Amniotic stem cell (primary cell): ENCODE data around the gene LYRM7.
"Not testable (repeated sequence)": the region's sequence is repeated elsewhere in the genome, so short reads cannot be mapped to it uniquely, and the experiment has no call there.

ENCODE experiments used
- DNase-seq: peaks from one replicate; lab custom pipeline; 2025; lab: John Stamatoyannopoulos, UW

LYRM7 gene

DNA sequence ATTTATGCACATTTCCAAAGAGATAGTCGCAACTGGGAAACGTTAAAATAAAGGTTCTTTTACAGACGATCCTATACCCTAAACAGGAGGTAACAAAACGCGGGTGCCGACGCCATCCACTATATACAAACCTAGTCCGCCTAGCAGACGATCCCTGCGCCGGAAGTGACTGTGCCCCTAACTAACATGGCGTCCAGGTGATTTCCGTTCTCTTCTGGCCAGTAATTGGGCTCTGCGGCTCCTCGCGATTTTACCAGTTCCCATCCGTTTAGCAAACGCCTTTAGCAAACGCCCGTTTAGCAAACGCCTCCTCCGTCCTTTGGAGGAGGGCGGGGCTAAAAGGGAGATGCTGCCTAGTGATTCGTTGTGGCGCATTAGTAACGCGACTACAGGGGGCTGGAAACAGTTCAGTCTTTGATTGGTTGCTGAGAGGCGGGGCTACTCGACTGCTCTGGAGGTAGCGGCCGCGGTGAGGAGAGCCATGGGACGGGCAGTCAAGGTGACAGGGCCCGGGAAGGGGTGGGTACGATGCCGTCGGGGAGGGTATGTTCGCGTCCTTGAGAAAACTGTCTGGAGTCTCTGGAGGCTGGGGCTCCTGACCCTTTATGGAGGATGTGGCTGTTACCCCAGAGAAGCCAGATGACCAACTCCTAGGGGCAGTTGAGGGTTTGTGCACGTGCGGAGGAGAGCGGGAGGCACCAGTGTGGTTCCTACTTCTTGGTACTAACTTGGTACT lies at the start of gene LYRM7:
Gene LYRM7, plus strand, starts transcription at position 405 of the 736 bp plus-strand sequence. Its CDS starts 77 bp downstream, at position 482.
- peak; percentile 98 for DNase-seq

DNA sequence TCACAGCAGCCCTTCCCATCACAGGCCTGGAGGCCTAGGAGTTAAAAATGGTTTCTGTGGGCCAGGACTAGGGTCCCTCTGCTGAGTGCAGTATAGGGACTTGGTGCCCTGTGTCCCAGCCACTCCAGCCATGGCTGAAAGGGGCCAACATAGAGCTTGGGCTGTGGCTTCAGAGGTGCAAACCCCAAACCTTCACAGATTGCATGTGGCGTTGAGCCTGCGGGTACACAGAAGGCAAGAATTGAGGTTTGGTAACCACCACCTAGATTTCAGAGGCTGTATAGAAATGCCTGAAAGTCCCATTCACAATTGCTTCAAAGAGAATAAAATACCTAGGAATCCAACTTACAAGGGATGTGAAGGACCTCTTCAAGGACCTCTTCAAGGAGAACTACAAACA lies 43.5 kb upstream of the LYRM7 start:
- not testable (repeated sequence) for DNase-seq

DNA sequence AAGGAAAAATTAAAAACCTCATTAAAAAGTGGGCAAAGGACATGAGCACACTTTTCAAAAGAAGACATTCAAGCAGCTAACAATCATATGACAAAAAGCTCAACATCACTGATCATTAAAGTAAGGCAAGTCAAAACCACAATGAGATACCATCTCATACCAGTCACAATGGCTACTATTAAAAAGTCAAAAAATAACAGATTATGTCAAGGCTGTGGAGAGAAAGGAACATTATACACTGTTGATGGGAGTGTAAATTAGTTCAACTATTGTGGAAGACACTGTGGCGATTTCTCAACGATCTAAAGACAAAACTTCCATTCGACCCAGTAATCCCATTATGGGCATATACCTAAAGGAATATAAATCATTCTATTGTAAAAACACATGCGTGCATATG lies 41.4 kb upstream of the LYRM7 start:
- DNase-seq: no peak

DNA sequence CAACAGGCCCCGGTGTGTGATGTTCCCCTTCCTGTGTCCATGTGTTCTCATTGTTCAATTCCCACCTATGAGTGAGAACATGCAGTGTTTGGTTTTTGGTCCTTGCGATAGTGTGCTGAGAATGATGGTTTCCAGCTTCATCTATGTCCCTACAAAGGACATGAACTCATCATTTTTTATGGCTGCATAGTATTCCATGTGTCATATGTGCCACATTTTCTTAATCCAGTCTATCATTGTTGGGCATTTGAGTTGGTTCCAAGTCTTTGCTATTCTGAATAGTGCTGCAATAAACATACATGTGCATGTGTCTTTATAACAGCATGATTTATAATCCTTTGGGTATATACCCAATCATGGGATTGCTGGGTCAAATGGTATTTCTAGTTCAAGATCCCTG lies 37.7 kb upstream of the LYRM7 start:
- DNase-seq: not testable (repeated sequence)

DNA sequence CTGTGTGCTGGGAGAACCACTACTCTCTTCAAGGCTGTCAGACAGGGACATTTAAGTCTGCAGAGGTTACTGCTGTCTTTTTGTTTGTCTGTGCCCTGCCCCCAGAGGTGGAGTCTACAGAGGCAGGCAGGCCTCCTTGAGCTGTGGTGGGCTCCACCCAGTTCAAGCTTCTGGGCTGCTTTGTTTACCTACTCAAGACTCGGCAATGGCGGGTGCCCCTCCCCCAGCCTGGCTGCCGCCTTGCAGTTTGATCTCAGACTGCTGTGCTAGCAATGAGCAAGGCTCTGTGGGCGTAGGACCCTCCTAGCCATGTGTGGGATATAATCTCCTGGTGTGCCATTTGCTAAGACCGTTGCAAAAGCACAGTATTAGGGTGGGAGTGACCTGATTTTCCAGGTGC lies 32.3 kb upstream of the LYRM7 start:
- not testable (repeated sequence) for DNase-seq

DNA sequence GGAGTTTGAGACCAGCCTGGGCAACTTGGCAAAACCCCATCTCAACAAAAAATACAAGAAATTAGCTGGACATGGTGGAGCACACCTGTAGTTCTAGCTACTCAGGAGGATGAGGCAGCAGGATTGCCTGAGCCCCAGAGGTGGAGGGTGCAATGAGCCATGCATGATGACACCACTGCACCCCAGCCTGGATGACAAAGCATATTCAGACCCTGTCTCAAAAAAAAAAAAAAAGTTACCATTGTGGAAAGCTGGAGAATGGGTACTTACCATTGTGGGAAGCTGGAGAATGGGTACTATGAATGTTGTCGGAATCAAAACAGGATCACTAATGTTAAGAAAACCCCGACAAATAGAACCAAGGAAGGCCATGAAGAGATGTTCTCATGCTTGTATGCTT lies 31.4 kb upstream of the LYRM7 start:
- DNase-seq: no peak

DNA sequence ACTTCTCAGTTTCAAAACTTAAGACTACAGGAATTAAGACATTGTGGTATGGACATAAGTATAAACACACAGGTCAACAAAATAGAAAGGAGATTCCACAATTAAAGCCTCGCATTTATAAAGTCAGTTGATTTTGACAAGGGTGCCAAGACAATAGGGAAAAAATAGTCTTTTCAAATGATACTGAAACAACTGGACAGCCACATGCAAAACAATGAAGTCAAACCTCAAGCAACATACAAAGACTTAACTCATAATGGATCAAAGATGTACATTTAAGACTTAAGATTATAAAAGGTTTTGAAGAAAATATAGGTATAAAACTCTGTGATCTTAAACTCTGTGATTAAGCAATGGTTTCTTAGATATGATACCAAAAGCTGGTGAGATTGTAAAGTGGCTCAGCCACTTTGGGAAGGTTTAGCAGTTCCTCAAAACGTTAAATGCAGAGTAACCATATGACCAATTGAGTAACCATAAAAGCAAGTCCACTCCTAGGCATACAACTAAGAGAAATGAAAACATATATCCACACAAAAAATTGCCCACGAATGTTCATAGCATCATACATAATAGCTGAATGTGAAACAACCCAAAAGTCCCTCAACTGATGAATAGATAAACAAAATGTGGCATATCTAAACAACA lies 27.6 kb upstream of the LYRM7 start:
- DNase-seq: no peak

DNA sequence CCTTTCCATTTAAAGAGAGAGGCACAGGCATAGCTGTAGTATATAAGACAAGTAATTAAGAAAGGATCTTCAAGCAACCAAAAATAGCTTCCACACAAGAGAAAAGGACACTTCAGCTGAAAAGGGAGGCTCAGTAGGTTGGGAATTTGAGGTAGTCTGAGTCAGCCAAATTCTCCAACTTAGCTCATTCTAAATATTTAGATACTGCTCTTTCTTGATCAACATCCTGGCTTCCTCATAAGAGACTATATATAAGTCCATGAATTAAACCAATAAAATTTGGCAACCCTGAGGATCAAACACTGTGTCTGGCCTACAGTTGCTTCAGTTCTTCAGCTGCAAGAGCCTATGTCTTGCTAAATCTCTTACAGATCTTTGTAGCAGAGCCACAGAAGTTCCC lies 23.5 kb upstream of the LYRM7 start:
- DNase-seq: no peak

DNA sequence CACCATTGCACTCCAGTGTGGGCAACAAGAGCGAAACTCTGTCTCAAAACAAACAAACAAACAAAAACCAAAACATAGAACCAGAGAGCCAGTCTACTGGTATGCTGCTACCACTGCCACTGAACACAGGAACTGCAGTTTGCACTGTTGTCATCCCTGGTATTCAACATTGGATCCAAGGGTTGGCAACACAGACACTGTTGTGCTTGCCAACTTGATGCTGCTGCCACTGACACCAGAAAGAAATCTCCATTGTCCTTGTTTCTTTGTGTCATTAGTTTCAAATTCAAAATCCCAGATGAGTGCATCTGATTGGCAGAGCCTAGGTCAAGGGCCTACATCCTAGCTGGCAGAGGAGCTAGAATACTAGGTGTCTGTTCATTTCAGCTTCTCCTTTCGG lies 21.9 kb upstream of the LYRM7 start:
- no peak for DNase-seq

DNA sequence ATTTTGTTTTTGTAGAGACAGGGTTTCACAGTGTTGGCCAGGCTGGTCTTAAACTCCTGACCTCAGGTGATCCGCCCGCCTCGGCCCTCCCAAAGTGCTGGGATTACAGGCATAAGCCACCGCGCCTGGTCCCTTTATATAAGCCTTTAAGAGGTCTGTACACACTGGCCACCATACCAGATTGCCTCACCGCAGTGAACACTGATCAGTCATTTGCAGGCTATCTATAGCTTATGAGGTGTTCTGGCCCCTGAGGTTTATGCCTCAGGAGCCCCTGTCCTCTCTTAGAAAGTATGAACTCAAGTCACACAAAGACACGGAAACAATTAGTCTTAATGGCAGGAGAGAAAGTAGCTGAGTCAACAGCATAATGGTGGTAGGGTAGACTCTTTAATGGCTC lies 20.3 kb upstream of the LYRM7 start:
- DNase-seq: no peak

DNA sequence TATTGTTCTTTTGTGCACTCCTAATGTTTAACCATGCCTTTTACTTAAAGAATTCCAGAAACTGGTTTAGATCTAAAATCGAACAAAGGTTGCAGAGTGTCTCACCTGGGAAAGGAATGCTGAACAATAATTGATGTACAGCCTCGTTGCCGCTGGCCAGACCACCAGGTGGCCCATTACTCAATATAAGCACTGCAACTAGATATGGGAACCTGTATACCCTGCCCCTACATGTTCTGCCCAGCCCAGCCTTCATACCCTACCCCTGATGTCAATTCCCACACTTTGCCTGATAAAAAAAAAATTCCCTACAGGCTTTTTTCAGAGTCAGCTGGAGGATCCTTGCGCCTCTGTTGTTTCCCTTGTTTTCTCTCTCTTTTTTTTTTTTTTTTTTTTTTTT lies 19.5 kb upstream of the LYRM7 start:
- DNase-seq: no peak

DNA sequence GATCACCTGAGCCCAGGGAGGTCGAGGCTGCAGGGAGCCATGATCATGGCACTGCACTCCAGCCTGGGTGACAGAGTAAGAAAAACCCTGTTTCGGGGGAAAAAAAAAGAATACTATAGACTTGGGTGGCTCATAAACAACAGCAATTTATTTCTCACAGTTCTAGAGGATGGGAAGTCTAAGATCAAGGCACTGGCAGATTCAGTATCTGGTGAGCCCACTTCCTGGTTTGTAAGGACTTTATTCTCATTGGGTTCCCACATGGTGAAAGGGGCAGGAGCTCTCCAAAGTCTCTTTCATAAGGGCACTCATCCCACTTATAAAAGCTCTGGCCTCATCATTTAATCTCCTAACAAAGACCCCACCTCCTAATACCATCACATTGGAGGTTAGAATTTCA lies 14.4 kb upstream of the LYRM7 start:
- DNase-seq: no peak

DNA sequence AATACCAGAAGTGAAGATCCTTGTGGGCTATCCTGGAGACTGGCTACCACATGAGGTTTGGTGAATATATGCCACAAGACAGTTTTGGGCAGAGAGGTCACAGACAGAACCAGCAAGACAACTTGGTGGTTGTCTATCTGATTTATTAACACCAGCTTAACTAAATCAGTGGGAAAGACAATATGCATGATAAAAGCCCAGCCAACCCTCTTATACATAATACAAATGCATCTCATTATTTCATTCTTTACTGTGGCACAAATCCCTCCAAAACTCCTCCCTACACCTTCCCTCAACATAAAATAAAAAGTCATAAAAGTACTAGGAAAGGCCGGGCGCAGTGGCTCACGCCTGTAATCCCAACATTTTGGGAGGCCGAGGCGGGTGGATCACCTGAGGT lies 13.8 kb upstream of the LYRM7 start:
- DNase-seq: no peak

DNA sequence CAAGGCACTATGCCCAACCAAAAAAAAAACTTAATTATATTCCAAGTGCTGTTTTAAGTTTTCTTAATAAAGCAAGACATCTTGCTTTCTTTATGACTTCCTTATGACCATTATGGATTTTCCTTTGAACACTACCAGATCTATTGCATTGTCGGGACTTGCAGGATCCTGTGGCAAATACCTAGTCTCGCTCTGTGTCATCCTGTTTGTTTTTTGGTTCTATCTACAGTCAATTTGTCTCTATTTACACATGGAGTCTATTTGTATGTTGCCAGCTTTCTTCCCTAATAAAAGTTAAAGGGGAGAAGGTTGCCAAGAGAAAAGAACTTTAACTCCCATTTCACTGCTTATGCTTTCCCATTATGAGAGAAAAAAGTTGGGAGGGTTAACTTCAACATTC lies 10.6 kb upstream of the LYRM7 start:
- no peak for DNase-seq

DNA sequence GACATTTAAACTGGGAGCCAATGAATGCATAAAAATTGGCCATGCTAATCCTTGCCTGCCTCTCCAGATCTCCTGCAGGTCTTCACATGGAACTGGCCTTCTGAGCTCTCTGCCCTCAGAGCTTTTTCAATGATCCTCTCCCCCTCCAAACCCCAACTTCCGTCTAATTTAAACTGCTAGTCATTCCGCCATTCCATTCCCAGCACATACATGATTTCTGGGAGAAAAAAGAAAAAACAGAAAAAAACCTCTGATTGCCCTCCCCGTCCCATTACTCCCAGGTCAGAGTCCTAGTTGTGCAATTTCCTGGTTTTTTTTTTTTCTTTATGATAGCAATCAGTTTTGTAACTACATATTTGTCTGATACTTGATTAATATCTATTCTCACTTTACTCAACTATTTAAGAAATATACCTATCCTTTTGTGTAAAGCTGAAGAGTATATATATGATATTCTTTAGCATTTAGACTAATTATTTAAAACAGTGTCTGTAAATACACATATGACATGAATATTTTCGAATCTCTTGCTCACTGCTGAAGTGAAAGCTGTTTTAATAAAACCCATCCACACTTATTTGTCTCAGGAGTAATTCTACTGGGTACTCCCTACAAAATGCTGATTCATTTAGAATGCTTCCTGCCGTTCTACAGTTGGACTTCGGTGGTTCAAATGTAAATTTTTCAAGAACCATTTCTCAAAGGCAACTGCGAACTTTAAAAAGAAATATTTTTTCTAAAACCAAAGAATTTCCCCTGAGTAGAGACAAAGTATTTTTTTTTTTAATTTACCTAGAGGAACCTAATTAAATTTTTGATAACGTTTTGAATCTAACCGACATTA lies 7.2 kb upstream of the LYRM7 start:
- DNase-seq: no peak

DNA sequence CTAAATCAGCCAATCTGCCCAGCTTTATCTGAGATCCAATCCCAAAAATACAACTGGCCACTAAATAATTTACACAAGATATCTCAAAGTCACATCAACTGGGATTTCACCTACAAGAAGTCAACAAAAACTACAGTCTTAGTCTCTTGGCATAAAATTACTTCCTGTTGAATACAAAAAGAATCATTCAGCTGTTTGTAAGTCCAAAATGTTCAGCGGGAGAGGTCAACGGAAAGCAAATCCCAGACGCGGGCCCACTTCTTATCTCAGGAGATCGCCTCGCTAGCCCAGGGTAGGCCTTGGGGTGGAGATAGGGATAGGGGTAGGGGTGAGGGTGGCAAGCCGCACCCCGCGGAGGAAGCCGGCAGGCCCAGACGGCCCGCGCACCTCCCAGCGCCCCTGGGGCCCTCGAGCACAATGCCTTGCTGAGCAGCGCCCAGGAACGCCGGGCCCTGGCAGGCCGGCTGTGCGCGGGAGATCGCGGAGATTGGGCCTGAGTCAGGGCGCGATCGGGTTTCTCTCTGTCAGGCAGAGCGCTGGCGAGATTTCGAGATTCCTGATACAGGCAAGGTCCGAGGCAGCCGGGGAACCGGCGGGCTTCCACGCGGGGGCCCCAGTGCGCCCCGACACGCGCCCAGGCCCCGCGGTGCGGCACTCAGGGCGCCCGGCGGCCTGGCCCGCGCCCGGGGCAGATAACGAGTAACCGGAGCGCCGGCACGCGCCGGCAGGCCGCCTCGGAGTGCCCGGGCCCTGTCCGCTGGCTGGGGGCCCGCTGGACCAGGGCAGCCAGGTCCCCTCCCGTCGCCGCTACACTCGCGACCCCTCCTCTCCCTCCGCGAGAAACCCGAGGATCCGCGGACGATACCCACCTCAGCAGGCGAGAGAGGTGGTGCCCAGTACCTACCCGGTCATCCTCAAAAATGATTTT lies 6.3 kb upstream of the LYRM7 start:
- peak; percentile 68 for DNase-seq

DNA sequence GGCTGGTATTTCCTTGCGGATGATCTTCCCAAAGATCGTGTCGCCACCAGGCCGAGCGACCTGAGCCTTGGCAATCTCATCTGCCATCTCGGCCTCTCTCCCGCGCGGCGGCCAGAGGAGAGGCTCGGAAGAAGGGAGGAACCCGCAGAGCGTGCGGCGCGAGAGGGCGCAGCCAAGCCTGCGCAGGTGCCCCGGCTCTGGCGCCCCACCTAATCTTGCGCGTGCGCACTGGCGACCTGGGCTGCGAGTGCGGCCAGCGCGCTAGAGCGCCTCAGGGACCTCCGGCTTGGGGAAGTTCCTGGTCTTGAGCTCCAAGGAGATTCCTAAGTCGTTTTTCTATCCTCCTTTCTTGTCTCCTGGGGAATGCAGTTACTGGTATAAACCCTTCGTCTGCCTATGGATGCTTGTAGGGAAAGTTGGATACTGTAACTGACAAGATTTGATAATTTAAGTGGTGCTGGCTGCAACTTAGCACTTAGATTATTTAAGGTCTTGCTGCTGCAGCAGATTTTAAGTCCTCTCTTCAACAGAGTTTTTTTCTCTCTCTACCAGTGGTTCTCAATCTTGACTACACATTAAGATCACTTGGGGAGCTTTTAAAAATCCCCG lies 5.5 kb upstream of the LYRM7 start, which contains the start of gene HINT1:
Gene HINT1, minus strand, starts transcription at position 138 of the 609 bp plus-strand sequence. Its CDS starts 51 bp downstream, at position 87.
- DNase-seq: peak; percentile 52

DNA sequence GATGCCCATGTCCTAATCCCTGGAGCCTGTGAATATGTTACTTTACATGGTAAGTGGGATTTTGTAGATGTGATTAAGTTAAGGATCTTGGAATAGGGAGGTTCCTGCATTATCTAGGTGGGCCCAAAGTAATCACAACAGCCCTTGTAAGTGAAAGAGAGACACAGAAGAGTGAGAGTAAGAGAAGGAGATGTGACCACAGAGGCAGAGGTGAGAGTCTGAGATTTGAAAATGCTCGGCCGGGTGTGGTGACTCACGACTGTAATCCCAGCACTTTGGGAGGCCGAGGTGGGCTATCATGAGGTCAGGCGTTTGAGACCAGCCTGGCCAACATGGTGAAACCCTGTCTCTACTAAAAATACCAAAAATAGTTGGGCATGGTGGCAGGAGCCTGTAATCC lies 3.1 kb upstream of the LYRM7 start:
- no peak for DNase-seq

DNA sequence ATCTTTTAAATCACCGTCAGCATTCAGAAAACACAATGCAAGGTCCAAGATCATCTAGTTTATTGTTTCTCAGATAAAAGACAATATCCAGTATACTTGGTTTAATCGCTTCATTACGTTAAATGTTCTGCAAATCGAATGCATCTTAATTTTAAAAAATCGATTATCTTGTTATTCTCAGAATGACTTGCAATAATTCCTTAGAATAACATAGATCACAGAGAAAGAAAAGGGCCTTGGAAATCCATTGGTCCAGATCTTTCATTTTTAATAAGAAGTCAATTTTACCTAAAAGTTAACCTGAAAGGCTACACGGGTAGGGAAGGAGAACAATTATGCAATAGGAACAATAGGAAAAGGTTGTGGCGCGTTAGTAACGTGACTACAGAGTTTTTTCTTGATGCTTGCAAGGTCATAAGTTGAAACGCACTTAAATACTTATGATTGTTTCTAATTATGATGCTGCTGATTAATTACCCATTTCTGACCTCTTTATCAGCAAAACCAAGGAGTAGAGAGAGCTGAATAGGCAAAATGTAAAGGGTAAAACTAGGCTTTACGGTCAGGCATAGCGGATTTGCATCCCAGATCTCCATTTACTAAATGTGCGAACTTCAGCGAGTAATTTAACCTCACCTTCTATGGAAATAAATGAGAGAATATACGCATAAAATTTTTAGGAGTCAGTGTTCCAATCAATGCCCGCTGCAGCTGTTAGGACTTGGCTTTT lies 769 bp upstream of the LYRM7 start:
- DNase-seq: no peak

DNA sequence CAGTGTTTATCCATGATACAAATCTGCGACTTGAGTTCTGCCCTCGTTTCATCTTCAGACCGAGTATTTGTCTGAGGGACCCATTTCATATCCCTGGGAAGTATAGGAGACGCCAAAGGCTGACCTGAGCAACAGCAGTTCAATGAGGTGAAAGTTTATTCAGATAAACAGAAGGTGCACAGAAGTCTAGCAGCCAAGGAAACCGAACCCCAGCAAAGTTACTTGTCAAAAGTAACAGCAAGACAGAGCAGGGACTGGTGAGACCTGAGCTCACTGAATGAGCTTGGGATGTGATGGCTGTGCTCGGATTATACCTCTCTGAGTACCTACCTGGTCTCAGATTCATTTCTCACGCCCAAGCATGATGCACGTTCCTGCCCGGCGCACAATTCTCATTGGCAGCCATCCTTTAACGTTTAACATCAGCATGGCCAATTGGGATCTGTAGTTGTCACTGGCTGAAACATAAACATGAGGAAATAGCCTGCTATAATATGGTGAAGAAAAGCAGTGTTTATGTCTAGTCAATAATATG lies 599 bp downstream of the LYRM7 start:
- no peak for DNase-seq
